A673 (cell line): Measurements from ENCODE around the gene MKI67.

ENCODE experiments used
- CTCF ChIP-seq: fragments of 300-800, 200-600 bp; sonication (generic); conservative IDR thresholded peaks from 2 replicates; pipeline ENCODE4 v1.5.1; 2017; ENCODE audit warnings: low read depth, mild to moderate bottlenecking, antibody characterized with exemption, low read length, moderate library complexity, mixed read lengths
- EZH2 ChIP-seq: fragments of 200-600 bp; sonication (generic); IDR thresholded peaks from 2 replicates; pipeline ENCODE4 v1.6.1; 2017; ENCODE audit warnings: borderline replicate concordance, low read depth, mild to moderate bottlenecking, mixed read lengths, antibody characterized with exemption, low read length; ENCODE audit not compliant: poor library complexity, severe bottlenecking

- TF ChIP-seq CTCF, result no peak
- TF ChIP-seq EZH2, result no peak
Observed at GRCh38 chr10:128049226-128050120, 76.8 kb downstream of the MKI67 start.
